ENCODE measurements around the gene PTPRJ. TPM values are rescaled to one million over a fixed set of nuclear protein-coding genes. Genes with fewer than 3 reads are reported as not detected.
A peak's percentile ranks its signal among the peaks of the same experiment; 100 is the strongest.

Gene PTPRJ
- total and polyA plus RNA-seq, 2 of the 4 experiments (the other 2 are of a cell fraction) = 5.6 to 14.9 TPM

DNA sequence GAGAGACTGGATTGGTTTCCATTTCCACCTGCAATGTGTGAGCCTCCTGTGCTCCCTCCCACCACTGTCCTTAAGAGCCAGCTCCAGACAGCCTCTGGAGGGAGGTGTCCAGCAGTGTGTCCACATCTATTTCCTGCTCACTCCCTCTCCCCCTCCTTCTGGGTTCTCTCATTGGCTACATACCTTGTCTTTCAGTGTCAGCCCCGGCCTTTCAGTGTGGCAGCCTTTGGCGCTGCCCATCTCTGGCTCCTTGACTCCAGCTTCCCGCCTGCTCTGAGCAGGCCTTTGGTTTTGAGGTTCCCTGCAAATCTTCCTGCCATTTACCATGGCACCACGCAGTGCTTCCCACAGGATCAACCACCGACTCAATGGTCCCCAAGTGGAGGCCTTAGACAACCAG lies 19.0 kb upstream of the PTPRJ start:
- dilution Hi-C loops (cut with HindIII; ENCODE audit: low sequenced_read_pairs, unreplicated experiment) = no loop called here
- CTCF ChIA-PET = no interaction called here
- ATAC-seq (ENCODE audit: low read depth) = peak; percentile 17; the same call in 1 of the 2 replicates

More for the DNA sequence above, 19.0 kb upstream of the PTPRJ start:
- H3K36me3 ChIP-seq (ENCODE audit: control insufficient read depth, insufficient read depth, low read length) = no peaks in the 10 kb centered on the region
- peaks cover 6% of the 10 kb centered on the region for H3K9me1 ChIP-seq (ENCODE audit: insufficient read depth, low read length)
- H2BK20ac ChIP-seq (ENCODE audit: low read depth, low read length) = no peak overlapping the region
- intact Hi-C loops (cut with micrococcal nuclease) = no loop called here
- H3K4me3 ChIP-seq (ENCODE audit: insufficient read depth, low read depth, low read length) = no peak overlapping the region
- BruUV-seq (replicated peaks) = no TSS peak
- H3K79me1 ChIP-seq (ENCODE audit: low read depth in 1 of 2, low read length in 2 of 2) = no peaks in the 10 kb centered on the region
- 80% methylated on average over 1 of the region's 5 CpGs; no CpG with 5 or more reads in 1 of the 2 experiments for WGBS, 2 experiments (ENCODE audit: extremely low coverage in 2 of 2, insufficient read length in 1 of 2)
- no peak overlapping the region for H3K18ac ChIP-seq (ENCODE audit: low read depth, low read length)
- H3K56ac ChIP-seq (ENCODE audit: extremely low read depth, insufficient read depth, low read length) = no peak overlapping the region
- H3K4me1 ChIP-seq (ENCODE audit: control insufficient read depth, insufficient read depth, low read length) = no peaks in the 10 kb centered on the region
- TF ChIP-seq ELK1 (IDR thresholded peaks at IDR 0.05; ENCODE audit: borderline replicate concordance, low read depth, low read length) (no peak), MAFK (IDR thresholded peaks at IDR 0.05; ENCODE audit: low read depth, low read length) (no peak), FOS (IDR thresholded peaks at IDR 0.05; ENCODE audit: low read depth, low read length) (no peak), BHLHE40 (IDR thresholded peaks at IDR 0.05; ENCODE audit: low read depth, low read length) (no peak), RCOR1 (IDR thresholded peaks at IDR 0.05; ENCODE audit: insufficient replicate concordance, low read length) (no peak), CEBPB (IDR thresholded peaks at IDR 0.05; ENCODE audit: low read depth, low read length) (no peak), NFE2L2 (IDR thresholded peaks at IDR 0.05; ENCODE audit: low read depth, low read length) (no peak), RAD21 (IDR thresholded peaks at IDR 0.05; ENCODE audit: low read length) (no peak)
- POLR2A ChIA-PET (ENCODE audit: unreplicated experiment) = no interaction called here
- no peak overlapping the region for H3K27ac ChIP-seq (ENCODE audit: insufficient read depth, low read length)
- no peaks in the 10 kb centered on the region for H4K20me1 ChIP-seq (ENCODE audit: insufficient read depth, low read length)
- H3K4ac ChIP-seq (ENCODE audit: low read depth, low read length) = no peak overlapping the region
- in situ Hi-C loops (cut with MboI; ENCODE audit: low sequenced_read_pairs) = no loop called here
- no peaks in the 10 kb centered on the region for H3K27me3 ChIP-seq (ENCODE audit: control insufficient read depth, insufficient read depth, low read length)
- no peak for DNase-seq
- no peak overlapping the region for H2BK15ac ChIP-seq (ENCODE audit: low read depth, low read length)
- no peak overlapping the region for H2BK5ac ChIP-seq (ENCODE audit: low read depth, low read length, poor library complexity, severe bottlenecking)
- H4K8ac ChIP-seq (ENCODE audit: low read depth in 2 of 2, low read length in 2 of 2) = no peak overlapping the region
- H4K5ac ChIP-seq (ENCODE audit: low read depth, low read length) = no peak overlapping the region
- H2AFZ ChIP-seq (replicated peaks; ENCODE audit: low read length, poor library complexity) = no peak overlapping the region
- H3K9ac ChIP-seq (ENCODE audit: low read depth, low read length) = no peak overlapping the region
- no peak overlapping the region for H3K23ac ChIP-seq (ENCODE audit: low read depth, low read length)
- H3K4me2 ChIP-seq (ENCODE audit: low read depth, low read length) = no peak overlapping the region
- no peak overlapping the region for H2AK5ac ChIP-seq (ENCODE audit: low read depth, low read length)
- no peak overlapping the region for H3K14ac ChIP-seq (replicated peaks; ENCODE audit: low read depth, low read length)
- no peak overlapping the region for H2AK9ac ChIP-seq (replicated peaks; ENCODE audit: low read depth, low read length, poor library complexity)
- H4K91ac ChIP-seq (ENCODE audit: insufficient read depth, low read depth, low read length) = no peak overlapping the region
- no peak overlapping the region for H2BK120ac ChIP-seq (ENCODE audit: low read depth, low read length)
- no peaks in the 10 kb centered on the region for H3K9me3 ChIP-seq (ENCODE audit: control insufficient read depth, insufficient read depth, low read length)
